AG10803 (cell line): Measurements from ENCODE around the gene SV2C.

ENCODE experiments used
- DNase-seq: peaks from one replicate; pipeline ENCODE4 v3.0.0; 2010; ENCODE audit warnings: low read depth
- H3K4me3 ChIP-seq: 2 replicates; pipeline ENCODE4 v1.5.1; 2011; ENCODE audit warnings: mild to moderate bottlenecking, low read length, control low read depth
- TF ChIP-seq, protein P1 (sequence below): conservative IDR thresholded peaks from 2 replicates; pipeline ENCODE4 v1.5.1; 2011; ENCODE audit warnings: mild to moderate bottlenecking, low read length, control low read depth, inconsistent platforms

SV2C gene

DNA sequence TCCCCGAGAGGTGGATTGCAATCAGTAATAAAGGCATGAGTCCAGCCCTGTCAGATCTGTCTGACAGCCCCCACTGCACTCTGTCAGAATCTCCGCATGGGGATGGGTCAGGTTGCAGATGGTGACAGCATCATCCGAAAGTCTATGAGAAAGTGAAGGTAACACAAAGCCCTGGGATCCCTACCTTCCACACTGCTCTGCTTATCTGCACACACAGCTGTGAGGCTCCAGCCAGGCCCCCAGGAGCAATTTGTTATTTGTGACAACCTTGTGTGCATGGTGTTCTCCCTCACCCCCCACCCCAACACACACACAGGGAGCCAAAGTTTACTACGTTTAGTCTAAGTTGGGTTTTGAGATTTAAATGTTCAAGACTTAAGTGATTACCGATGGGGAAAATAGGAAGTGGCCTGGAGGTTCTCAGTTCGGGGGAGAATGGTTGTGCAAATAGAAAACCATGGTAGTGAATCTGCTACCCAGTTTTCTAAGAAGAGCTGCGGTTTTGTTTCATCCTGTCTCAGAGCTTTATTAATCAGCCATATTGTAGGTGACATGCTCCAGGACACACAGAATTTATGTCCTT, 92.7 kb downstream of the SV2C start:
- TF ChIP-seq, protein P1, sequence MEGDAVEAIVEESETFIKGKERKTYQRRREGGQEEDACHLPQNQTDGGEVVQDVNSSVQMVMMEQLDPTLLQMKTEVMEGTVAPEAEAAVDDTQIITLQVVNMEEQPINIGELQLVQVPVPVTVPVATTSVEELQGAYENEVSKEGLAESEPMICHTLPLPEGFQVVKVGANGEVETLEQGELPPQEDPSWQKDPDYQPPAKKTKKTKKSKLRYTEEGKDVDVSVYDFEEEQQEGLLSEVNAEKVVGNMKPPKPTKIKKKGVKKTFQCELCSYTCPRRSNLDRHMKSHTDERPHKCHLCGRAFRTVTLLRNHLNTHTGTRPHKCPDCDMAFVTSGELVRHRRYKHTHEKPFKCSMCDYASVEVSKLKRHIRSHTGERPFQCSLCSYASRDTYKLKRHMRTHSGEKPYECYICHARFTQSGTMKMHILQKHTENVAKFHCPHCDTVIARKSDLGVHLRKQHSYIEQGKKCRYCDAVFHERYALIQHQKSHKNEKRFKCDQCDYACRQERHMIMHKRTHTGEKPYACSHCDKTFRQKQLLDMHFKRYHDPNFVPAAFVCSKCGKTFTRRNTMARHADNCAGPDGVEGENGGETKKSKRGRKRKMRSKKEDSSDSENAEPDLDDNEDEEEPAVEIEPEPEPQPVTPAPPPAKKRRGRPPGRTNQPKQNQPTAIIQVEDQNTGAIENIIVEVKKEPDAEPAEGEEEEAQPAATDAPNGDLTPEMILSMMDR: no peak
- DNase-seq: no peak
- no peak overlapping the region for H3K4me3 ChIP-seq

- H3K4me3 ChIP-seq: no peak overlapping the region
- TF ChIP-seq, protein P1: no peak
- DNase-seq: no peak
Observed at GRCh38 chr5:76177978-76178377, 94.8 kb downstream of the SV2C start.

DNA sequence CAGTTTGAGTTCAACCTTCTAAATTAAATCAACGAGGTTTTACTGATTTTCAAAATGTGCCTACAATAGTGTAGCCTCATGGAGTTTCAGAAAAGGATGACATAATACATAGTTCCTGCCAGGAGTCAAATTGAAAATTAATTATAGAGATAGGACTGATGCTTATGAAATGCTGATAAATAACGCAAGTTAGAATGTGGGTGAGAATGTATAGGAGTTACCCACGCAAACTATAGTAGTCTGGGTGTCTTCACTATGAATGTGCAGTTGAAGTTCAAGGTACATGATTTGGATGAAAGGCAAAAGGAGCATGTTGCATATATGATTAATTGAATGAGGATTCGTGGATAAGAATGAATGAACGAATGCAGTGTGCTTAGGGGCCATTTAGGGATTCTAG, 95.7 kb downstream of the SV2C start:
- no peak for DNase-seq
- TF ChIP-seq, protein P1: no peak
- H3K4me3 ChIP-seq: no peak overlapping the region

- TF ChIP-seq, protein P1: no peak
- no peak overlapping the region for H3K4me3 ChIP-seq
- DNase-seq: no peak
Observed at GRCh38 chr5:76180814-76181805, 97.9 kb downstream of the SV2C start.

DNA sequence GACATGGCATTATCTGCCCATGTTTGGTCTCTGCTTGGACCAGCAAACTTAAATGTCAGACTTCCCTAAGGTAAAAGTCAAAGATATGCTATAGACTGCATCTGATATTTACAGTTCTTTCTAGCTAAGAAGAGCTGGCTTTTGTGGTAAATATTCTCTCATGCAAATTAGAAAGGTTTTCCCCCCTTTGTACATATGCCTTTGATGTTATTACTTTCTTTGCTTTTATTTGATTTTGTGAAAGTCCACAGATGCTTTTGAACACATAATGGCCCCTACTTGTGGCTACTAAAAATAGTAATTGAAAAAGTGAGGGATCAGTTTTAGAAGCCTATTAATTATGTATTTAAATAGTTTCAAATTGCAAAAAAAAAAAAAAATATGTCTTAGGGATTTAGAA, 104.2 kb downstream of the SV2C start:
- TF ChIP-seq, protein P1: no peak
- DNase-seq: no peak
- no peak overlapping the region for H3K4me3 ChIP-seq

- H3K4me3 ChIP-seq: no peak overlapping the region
- TF ChIP-seq, protein P1: no peak
- DNase-seq: no peak
Observed at GRCh38 chr5:76190356-76190755, 107.2 kb downstream of the SV2C start.

DNA sequence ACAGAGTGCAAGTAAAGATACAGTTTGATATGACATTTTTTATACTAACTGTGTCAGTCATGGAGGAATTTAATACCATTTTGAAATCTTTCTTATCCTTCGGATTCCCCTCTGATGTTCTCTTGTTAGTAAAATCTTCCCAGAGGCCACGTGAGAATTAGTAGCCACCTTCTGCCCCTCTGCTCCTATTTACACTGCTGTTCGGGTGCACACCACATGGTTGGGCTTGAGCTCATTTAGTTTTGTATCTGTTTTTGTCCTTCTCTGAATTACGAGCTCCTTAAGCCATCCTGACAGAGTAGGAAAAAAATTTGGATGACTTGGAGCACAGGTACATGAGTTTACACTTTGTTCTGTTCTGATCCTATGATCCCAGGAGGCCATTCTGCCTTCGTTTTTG, 109.7 kb downstream of the SV2C start:
- no peak for DNase-seq
- TF ChIP-seq, protein P1: no peak
- H3K4me3 ChIP-seq: no peak overlapping the region
